ENCODE measurements around the gene SLC25A26.

Gene SLC25A26

DNA sequence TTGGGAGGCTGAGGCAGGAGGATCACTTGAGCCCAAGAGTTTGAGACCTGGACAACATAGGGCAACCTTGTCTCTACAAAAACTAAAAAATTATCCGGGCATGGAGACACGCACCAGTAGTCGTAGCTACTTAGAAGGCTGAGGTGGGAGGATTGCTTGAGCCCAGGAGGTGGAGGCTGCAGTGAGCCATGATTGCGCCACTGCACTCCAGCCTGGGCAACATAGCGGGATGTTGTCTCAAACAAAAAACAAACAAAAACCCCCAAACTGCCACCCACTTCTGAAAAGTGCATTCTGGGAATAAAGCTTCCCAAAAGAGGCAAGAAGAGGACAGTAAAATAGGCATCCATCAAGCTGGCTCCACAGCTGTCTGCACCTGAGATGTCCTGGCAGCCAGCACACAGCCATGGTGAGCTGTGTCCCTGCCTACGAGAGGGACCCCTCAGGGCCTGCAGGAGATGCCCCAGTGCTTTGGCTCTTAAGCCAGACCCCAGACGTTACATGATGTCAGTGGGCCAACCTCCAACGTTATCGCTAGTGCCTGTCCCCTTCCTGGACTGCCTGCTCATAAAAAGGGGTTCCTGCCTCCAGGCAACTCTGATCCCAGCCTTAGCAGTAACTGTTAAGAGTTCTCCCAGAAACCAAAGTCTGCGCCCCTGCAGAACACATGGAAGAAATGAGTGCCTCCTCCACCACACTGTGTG lies 178.9 kb downstream of the SLC25A26 start:
- DNase-seq = no peak

DNA sequence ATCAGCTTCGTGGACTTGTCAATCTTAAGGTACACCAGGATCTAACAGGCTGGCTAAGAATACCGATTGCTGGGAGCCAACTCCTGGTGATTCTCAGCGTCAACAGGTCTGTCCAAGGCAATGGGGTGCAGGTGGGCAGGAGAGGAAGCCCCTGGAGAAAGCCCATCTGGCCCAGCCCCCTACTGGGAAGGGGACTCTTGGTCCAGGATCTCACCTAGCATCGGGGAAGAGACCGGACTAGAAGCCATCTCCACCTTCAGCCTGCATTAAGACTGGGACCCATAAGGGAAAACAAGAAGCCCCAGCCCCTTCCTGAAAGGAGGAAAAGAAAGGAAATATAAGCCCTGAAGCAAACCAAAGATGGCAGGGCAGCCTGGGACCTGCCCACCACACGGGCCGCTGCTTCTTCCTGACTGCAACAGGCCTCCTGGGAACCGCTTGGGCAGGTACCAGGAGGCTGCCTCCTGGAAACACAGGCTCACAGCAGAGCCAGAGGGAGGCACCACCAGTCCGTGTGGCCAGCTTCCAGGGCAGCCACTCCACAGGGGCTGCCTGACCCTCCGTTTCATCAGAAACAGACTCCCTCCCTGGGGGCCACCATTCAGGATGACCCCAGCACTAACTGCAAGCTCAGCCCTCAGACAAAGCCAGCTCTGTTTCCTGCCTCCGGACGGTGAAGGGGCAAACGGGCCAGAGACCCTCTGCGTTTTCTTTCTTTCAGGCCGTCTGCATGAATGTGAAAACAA lies 179.8 kb downstream of the SLC25A26 start:
- no peak for DNase-seq

DNA sequence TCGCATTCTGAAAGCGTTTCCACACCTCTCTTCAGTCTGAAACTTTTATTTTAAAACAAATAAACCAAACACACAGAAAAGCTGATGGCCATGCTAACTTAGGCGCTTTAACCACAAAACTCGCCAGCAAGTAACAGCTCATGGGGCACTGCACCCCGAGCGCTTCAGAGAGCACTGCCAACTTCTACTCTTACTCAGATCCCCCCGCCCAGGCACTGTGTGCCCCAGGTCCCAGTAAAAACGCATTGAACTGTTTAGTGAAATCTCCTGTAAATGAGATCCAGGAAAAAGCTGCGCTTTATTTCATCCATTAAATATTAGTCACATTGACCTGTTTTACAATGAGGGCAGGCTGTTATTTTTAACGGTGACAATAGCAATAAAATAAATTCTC lies 180.4 kb downstream of the SLC25A26 start:
- DNase-seq = no peak

DNA sequence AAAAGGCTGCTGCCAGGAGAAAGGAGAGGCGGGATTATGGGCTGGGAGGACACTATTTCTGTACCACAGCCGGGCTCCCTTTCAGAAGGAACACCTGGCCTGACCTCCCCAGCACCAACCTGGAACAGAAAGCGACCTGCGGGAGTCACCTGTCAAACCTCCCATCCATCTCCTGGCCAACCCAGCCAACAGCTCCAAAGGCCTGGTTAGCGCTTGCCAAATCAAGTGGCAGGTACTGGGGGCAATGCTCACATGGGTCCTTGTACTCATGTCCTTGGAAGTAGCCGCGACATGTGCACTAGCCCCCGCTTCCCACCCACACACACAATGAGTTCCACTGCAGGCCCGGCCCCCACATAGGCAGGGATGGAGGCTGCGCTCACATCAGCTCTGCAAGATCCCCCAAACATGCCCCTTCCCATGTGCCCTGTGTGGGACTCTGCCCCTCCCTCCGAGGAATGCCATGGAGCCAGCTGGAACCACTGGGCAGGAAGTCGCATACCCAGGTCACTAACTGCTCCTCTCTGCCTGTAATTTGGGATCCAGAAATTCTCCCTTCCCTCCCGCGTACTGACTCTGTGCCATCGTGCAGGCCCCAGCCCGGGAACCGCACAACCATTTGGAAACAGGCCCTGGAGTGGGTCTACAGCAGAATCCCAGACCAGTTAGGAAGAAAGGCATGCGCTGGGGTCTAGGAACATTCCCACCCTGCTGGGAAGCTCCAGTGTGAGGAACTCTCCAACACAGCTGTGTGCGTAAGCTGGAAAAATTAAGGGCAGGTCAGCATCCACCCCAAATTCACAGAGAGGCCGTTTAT lies 181.1 kb downstream of the SLC25A26 start:
- DNase-seq = no peak

DNA sequence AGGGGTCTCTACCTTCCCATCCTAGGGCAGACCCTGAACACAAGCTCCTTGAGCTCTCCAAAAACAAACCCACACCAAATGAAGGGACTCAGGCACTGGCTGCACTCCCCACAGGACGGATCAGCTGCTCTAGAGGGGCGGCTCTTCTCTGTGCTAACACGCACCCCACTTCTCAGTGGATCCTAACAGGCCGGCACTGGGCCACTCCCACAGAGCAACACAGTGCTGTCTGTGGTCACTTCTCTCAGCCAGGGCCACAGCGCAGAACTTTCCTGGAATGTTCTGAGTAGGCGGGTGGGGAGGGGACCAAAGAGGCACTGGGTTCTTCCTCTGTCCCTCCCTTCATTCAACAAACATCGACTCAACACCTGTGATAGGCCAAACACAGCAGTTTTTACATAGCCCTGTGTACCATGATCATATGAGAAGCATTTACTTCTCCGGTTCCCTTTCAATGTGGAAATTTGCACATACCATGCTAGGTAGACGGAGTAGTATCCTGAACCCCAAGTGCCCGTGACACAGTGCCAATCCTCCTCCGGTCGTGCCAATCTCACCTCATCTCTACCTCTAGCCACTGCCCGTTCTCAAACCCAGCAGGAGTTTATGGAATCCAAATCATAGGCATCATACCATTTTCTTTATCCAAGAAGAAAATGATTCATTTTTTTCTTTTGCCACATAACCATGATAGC lies 181.9 kb downstream of the SLC25A26 start:
- no peak for DNase-seq

DNA sequence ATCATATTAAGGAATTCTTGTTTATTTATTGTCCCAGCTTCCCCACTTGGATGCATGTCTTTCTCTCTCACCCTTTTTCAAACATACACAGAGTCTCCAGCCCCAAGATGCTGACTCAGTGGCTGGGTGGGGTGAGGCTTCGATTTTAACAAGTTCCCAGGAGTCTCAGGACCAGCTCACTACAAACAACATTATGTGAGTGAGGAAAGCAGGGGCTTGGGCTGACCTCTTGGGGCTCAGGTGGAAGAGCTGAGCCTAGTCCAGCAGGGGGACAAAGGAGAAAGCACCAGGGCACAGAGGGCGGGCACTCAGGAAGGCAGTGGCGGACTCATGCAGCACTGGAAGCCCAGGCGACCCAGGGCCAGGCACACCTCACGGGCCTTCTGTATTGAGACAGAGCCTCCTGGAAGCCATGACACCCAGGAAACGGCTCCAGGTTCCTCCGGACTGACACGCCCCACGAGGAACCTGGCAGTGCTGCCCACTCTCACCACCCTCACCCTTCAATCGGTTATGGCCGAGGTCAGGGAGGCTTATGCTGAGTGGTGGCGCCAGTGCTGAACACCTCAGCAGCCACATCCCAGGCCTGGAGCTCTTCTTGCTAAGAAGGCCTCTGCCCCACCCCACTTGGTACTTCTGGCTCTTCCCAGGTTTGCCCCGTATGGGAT lies 182.7 kb downstream of the SLC25A26 start:
- DNase-seq = no peak

DNA sequence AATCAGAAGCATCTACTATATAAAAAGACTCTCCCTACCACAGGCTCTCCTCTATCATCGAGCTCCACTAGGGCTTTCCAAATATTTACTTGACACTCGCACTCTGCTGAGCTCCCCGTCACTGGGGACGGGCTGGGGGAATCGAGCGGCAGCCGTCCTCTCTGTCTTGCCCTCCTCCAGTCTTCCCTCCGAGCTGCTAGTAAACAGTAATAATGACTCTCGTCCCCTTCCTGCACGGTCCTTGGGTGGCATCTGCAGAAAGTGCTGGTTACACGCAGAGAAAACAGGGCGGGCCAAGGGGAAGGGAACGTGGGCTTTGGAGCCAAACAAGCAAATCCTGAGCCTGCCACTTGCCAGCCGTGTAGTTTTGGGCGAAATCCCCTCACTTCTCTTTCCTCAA lies 183.4 kb downstream of the SLC25A26 start:
- no peak for DNase-seq

DNA sequence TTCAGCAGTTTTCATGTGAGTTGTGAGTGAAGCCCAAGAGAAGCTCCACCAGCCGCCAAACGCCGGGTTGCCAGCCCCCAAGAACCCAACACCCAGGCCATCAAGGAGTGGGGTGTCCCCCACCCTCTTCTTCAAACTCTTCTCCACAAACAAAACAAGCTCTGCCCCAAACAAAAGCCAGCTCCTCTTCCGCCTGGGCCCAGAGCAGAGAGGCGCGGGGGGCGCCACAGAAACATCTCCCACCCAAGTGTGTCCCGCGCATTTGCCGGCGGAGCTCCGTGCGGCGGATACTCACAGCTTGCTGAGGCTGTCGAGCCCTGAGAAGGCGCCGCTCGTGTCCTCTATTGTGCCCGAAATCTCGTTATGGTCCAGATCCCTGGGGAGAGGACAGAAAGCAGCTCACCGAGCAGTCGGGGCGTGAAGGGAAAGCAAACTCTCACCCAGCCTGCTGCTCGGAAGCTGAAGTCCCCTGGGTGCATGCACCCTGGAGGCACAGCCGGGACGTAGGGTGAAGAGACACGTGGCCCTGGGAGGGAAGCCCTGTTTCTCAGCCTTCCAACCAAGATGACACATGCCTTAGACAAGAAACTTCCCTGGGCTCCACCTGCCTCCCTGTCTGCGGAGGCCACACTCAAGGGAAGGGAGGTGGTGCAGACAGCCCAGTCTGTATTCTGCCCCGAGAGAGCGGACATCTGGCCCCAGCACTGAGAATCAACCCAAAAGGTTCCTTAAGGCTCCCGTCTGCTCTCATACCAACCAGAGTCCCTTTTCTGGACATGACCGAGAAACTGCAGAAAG lies 184.3 kb downstream of the SLC25A26 start:
- DNase-seq = no peak

DNA sequence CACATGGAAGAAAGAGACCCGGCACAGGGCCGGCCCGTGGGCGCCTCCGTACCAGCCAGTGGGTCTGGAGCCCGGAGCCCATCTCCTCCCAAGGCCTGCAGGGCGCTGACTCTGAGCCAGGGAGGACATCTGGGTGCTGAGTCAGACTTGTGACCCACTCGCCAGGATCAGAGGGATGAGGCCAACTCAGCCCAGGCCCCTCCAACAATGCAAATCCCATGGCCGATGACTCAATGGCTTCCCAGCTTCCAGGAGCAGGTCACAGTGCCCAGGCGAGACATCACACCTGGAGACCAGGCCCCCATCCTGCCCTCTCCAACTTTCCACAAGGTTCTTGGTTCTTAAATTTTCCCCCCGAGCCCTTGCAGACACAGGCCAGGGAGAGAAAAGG lies 184.9 kb downstream of the SLC25A26 start:
- no peak for DNase-seq

DNA sequence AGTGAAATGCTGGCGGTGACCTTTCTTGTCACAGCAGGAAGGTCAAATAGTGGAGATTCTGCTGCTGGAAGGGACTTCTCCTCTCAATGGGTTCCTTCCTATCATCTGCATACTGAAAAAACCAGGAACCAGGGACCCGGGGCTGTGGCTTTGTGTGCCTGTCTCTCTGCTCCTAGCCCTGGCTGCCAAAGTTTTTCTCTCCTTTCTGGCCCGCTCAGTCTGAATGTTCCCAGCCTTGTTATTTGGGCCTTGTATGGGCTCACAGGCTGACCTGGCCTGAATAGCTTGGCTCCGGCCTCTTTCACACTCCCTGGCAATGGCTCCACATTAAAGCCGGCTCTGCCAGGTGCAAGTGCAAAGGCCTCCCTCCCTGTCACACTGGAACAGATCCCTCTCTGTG lies 185.4 kb downstream of the SLC25A26 start:
- DNase-seq = no peak

DNA sequence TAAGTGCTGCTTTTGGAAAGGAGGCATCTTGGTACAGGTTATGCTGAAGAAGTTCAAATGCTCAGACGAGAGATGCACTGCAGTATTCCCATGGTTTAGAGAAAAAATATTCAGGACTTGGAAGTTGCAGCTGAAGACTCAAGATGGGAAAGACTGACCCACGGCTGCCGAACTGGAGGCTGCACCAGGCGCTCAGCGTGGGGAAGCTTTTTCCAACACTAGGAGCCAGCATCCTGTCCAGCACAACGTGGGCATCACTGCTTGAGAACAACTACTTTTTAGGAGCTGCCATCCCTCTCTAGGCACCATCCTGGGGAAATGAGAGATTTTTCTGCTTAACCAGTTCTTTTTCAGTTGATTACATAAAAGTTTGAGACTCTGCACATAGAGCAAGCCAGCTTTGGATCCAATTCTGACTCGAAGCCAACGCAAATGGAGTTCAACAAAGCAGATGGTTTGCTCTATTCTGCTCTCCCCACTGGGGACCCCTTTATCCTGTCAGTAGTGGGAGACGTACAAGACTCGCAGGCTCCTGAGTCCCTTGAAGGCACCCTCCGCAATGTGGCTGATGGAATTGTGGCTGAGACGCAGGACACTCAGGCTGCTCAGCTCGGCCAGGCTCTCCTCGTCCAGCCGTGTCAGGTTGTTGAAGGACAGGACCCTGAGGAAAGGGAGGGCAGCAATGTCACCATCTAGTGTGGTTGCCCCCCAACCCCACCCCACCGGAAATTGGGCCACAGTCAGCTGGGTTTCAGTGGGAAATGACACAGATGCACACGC lies 186.2 kb downstream of the SLC25A26 start:
- DNase-seq = no peak

DNA sequence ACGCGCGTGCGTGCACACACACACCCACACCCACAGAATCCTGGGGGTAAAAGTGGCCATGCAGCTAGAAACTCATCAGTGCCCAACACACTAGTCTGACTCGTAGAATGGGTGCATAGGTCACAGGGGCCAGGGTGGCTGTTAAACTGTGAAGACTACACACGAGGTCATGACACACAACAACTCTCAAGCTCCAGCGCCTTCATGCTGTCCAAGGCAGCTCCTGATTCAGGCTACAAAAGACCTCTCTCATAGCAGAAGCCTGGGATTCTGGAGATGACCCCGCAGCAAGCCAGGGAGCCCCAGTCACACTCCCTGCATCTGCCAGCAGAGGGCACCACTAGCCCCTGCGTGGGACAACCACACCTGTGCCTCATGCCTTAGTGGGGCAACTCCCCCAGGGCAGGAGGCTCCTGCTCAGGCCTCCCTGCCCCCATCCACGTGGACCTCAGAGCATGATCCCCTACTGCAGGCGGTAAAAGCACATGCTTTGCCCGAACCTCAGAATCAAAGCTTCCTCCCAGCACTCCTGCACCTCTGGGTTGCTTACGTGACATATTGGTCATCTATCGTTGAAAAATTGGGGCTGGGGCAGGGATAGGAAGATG lies 186.9 kb downstream of the SLC25A26 start:
- DNase-seq = peak; percentile 82

DNA sequence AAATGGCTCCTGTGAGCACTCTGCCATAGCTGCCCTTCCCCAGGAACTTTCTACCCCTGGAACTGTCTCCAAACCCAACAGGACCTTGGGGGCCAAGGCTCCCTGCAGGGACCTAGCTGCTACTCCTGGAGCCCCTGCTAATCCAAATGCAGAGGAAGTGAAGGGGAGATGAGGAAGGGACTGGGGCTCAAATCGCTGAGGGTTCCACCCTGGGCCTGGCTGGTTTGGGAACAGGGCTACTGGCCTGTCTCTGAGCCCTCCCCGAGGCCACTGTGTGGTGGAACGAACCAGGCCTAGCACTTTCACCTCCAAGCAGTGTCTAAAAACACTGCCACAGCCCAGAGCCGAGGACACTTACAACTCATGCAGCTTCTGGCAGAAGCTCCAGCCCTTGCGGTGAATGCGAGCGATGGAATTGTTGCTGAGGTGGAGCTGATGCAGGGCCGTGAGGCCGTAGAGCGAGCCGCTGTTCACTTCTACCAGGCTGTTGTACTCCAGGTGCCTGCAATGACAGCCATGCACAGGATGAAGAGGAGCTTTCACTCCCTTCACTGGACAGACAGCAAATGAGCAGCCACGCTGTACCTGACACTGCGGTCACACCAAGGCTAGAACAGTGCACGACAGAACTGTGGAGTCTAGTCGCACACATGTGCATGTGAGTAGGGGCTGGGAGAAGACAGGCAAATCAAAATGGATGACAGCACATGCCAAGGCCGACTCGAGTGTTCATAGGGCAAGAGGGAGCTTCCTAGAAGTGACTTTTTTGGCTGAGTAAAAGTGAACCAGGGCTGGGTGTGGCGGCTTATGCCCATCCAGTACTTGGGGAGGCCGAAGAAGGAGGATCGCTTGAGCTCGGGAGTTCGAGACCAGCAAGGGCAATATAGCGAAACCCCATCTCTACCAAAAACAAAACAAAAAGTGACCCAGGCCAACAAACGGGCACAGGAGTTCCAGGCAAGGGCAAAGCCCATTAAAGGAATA lies 189.3 kb downstream of the SLC25A26 start:
- no peak for DNase-seq

DNA sequence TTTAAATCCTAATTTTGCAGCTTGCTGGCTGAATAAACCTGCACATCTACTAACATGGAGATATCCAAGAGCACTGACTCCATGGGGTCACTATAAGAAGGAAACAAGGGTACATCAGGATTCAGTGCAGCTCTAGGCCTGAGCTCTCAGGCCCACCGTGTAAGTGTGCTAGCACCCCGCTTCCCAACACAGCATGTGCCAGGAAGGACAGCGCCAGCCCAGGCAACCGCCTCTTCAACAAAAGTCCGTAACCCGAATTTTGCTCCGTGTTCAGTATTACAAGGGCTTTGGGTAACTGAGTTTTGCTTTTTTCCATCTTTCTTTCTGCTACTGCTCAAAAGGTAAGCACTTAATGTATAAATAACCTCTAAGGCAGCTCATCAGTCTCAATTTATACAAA lies 190.2 kb downstream of the SLC25A26 start:
- DNase-seq = no peak

DNA sequence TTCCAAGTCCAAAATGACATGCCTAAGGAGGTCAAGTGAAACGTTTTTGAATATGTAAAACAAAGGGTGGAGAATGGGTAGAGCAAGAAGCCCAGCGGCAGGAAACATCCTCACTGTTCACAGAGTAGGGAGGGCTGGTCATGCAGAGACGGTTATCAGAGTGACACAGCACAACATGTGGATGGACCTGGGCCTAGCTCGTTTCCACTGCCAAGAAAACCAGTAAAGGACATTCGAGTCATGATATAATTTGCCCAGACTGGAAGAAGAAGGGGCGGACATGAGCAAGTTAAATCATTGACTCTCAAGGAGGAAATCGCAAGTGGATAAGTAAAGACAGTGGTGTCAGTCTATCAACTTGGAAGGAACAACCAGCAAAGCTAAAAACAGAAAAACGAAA lies 190.7 kb downstream of the SLC25A26 start:
- no peak for DNase-seq

DNA sequence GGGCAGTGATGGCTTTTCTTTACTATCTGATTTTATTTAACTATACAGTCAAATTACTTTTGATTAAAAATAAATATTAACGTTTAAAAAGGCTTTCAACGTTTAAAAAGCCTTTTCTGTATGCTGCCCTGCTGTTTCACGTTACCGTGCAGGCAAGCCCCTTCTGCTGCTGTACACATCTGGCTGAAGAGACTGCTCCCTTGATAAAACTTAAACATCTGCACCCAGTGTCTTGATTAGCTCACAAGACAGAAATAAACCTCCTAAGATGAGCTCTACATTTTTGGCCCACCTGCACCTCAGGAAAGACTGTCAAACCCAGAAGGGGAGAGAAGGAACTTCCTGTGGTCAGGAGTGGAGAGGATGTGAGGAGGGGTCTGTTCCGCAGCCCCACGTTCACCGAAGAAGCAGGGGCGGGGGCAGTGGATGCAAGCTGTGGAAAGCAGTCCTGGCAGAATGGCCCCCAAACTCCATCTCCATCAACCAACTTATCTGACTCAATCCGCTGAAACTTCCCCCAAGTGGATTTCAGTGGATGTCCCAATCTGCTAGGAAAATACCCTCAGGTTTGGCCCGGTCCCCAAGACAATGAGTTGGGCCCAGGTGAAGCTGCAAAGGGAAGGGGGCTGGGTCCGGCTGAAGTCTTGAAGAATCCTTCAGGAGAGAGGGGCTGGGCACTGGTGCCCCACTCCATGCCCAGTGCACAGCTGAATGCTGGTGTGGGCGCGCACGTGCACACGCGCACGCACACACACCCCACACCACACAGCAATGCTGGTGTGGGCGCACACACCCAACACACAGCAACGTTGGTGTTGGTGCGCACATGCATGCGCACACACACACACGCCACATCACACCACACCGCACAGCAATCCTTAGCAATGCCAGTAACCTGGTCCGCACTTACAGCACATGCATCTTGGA lies 191.4 kb downstream of the SLC25A26 start:
- DNase-seq = no peak

DNA sequence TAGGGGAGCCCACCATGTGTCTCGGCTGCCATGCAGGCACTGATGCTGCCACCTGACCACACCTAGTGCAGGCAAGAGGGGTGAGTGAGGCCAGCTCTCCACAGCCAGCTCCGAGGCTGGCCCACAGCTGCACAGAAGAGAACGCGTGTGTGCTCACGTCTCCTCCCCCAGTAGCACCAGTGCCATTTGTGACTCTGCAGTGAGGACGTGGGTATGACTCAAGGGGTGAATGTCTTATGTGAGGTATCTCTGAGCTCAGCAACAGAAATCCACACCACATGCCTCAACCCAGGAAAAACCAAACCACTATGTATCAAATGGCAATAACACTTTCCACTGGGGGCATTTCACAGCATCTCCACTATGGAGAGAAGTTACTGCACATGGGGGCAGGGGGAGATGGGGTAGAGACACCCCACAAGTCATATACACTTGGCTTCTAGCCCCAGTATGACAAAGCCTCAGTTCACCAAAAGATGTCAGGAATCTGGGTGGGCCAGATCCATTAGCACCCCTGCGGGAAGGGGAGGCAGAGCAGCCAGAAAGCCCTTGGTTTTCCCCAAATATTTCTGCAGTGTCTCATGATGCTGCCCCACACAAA lies 192.4 kb downstream of the SLC25A26 start:
- DNase-seq = no peak

DNA sequence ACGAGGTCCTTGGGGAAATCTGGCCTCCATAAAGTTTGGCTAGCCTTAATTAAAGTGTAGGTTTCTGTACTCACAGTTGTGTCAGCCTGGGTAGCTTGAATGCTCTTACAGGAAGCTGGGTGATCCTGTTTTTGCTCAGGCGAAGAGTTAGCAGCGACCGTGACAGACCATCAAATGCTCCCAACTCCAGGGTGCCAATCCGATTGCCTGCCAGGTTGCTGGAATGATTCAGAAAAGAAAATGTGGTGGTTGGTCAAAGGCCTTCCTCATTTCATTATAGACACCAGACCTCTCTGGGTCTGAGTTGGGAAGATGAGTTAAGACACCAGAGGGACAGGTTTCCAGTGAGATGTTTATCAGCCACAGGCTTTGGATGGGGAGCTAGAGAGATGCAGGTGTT lies 194.0 kb downstream of the SLC25A26 start:
- DNase-seq = no peak

Measured in activated T-cell treated with anti-CD3 and anti-CD28 coated beads, Interleukin-2, amount 50 U/mL, for 1 hour (primary cell).